ENCODE data around the gene RARRES1. TPM values are rescaled to one million over a fixed set of nuclear protein-coding genes. Genes with fewer than 3 reads are reported as not detected.
A peak's percentile ranks its signal among the peaks of the same experiment; 100 is the strongest.

Gene RARRES1
- total RNA-seq, 1 experiment from 2014 or later = 0.73 TPM

DNA sequence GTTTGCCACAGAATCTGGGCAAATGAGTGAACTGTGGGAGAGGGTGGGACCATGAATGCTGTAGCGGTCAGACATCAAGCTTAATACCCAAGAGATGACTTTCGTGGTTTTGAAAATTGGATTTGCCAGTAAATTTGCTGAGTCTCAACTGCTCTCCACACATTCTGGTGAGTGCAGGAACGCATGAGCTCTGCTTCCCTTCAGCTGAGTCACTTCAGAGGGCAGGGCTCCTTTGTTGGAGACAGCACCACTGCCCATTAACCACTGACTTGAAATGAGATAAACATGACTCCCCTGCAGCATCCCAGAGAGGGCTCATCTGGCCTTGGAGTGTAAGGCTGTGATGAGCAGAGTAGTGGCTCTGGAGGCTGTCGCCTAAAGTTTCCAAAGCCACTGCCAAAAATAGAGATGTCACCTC, 22.6 kb downstream of the RARRES1 start:
- H3K4me3 ChIP-seq (ENCODE audit: low read length) = no peak overlapping the region
- H4K20me1 ChIP-seq (ENCODE audit: low read length) = no peaks in the 10 kb centered on the region
- ATAC-seq = peak; percentile 90
- intact Hi-C loops (cut with micrococcal nuclease) = no loop called here
- H3F3A ChIP-seq (ENCODE audit: low read length, unreplicated experiment) = no peaks in the 10 kb centered on the region
- H3K79me2 ChIP-seq (ENCODE audit: low read length) = peaks cover 20% of the 10 kb centered on the region
- peaks cover 61% of the 10 kb centered on the region for H3K4me1 ChIP-seq (ENCODE audit: insufficient read depth, low read length)
- BruUV-seq (replicated peaks) = no TSS peak
- no peaks in the 10 kb centered on the region for H3K9me2 ChIP-seq (replicated peaks; ENCODE audit: low read length)
- DNase-seq = peak; percentile 85
- ChIA-PET CTCF (interaction anchor here (1.0 kb wide), 1 partner anchor 13 kb away, joined by 5 read pairs; no protein-coding TSS in a partner anchor), POLR2A (ENCODE audit: unreplicated experiment) (interaction anchor here (0.6 kb wide), 1 partner anchor 13 kb away, joined by 3 read pairs; no protein-coding TSS in a partner anchor)
- no peak overlapping the region for H2AFZ ChIP-seq (ENCODE audit: low read length)
- no peaks in the 10 kb centered on the region for H3K9me3 ChIP-seq (ENCODE audit: low read length)
- H3K27me3 ChIP-seq (ENCODE audit: low read length) = no peaks in the 10 kb centered on the region
- H3K36me3 ChIP-seq (ENCODE audit: low read depth, low read length) = peaks cover 9% of the 10 kb centered on the region; the same call in 1 of the 2 replicates
- no peak overlapping the region for H3K4me2 ChIP-seq (ENCODE audit: low read length)
- peak overlapping the region; percentile 83 for H3K27ac ChIP-seq (ENCODE audit: low read length)
- no peak for TF ChIP-seq EZH2phosphoT487 (IDR thresholded peaks at IDR 0.05; ENCODE audit: borderline replicate concordance, low read length)
- TF ChIP-seq EZH2 (IDR thresholded peaks at IDR 0.05; ENCODE audit: low read length, unreplicated experiment) = no peak
- TF ChIP-seq, protein P1, sequence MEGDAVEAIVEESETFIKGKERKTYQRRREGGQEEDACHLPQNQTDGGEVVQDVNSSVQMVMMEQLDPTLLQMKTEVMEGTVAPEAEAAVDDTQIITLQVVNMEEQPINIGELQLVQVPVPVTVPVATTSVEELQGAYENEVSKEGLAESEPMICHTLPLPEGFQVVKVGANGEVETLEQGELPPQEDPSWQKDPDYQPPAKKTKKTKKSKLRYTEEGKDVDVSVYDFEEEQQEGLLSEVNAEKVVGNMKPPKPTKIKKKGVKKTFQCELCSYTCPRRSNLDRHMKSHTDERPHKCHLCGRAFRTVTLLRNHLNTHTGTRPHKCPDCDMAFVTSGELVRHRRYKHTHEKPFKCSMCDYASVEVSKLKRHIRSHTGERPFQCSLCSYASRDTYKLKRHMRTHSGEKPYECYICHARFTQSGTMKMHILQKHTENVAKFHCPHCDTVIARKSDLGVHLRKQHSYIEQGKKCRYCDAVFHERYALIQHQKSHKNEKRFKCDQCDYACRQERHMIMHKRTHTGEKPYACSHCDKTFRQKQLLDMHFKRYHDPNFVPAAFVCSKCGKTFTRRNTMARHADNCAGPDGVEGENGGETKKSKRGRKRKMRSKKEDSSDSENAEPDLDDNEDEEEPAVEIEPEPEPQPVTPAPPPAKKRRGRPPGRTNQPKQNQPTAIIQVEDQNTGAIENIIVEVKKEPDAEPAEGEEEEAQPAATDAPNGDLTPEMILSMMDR (conservative IDR thresholded peaks at IDR 0.05; ENCODE audit: low read depth, low read length) = no peak
- H3K9ac ChIP-seq (ENCODE audit: low read length) = peak overlapping the region; percentile 30

DNA sequence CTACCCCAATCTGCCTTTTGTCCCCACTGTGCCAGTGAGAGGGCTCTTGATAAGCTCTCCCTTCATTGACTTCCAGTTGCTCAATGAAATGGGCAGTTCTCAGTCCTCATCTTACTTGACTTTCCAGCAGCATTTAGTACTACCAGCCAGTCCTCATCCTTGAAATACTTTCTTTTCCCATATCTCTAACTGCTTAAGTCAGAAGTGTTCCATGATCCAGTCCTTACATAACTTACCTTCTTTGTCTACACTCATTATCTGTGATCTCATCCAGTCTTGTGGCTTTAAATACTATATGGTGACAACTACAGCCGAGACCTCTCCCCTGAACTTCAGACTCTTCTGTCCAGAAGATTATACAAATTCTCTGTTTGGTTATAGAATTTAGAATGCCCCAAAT, 28.7 kb downstream of the RARRES1 start:
- no peak overlapping the region; the same call in 1 of the 2 replicates for H3K4me3 ChIP-seq (ENCODE audit: low read length)
- ChIA-PET POLR2A (ENCODE audit: unreplicated experiment) (interaction anchor here (0.5 to 0.6 kb wide), 2 partner anchors 15 to 20 kb away, joined by 3 read pairs; no protein-coding TSS in a partner anchor), CTCF (no interaction called here)
- peaks cover 11% of the 10 kb centered on the region for H3F3A ChIP-seq (ENCODE audit: low read length, unreplicated experiment)
- H3K9me3 ChIP-seq (ENCODE audit: low read length) = no peaks in the 10 kb centered on the region
- ATAC-seq = no peak
- peaks cover 31% of the 10 kb centered on the region for H3K79me2 ChIP-seq (ENCODE audit: low read length)
- peaks cover 69% of the 10 kb centered on the region for H3K4me1 ChIP-seq (ENCODE audit: insufficient read depth, low read length)
- intact Hi-C loops (cut with micrococcal nuclease) = no loop called here
- BruUV-seq (replicated peaks) = no TSS peak
- H3K4me2 ChIP-seq (ENCODE audit: low read length) = peak overlapping the region; percentile 26
- no peaks in the 10 kb centered on the region for H4K20me1 ChIP-seq (ENCODE audit: low read length)
- no peaks in the 10 kb centered on the region for H3K27me3 ChIP-seq (ENCODE audit: low read length)
- H2AFZ ChIP-seq (ENCODE audit: low read length) = no peak overlapping the region
- peaks cover 5% of the 10 kb centered on the region; the same call in 1 of the 2 replicates for H3K36me3 ChIP-seq (ENCODE audit: low read depth, low read length)
- DNase-seq = no peak
- H3K9me2 ChIP-seq (replicated peaks; ENCODE audit: low read length) = no peaks in the 10 kb centered on the region
- H3K27ac ChIP-seq (ENCODE audit: low read length) = peak overlapping the region; percentile 96
- H3K9ac ChIP-seq (ENCODE audit: low read length) = peak overlapping the region; percentile 77
- no peak for TF ChIP-seq EZH2phosphoT487 (IDR thresholded peaks at IDR 0.05; ENCODE audit: borderline replicate concordance, low read length)
- TF ChIP-seq, protein P1 (conservative IDR thresholded peaks at IDR 0.05; ENCODE audit: low read depth, low read length) = no peak
- no peak for TF ChIP-seq EZH2 (IDR thresholded peaks at IDR 0.05; ENCODE audit: low read length, unreplicated experiment)

DNA sequence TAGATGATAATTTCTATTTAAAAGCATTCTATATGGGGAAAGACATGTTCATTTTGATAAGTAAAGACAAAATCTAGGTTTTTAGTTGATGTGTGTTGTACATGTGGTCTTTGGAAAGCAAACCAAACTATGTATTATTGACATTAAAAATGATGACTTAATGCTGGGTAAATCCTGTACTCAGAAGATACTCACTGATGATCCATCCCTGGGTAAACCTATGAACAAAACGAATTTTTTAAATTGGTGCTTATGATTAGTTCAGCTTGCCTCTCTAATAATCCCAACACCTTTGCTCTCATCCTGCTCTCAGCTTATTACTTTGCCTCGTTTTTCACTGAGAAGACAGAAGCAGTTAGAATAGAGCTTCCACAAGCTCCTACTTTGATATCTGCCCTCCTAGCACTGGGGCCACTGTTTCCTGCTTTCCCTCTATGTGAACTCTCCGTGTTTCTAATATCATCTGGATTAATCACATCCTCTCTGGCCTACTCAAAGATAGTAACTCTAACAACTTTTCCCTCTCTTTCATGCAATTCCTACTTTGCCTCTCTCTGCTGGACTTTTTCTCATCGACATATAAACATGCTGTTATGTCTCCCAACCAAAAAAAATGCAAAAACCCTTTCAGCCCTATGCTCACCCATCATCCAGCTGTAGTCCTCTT, 29.3 kb downstream of the RARRES1 start:
- peak overlapping the region; percentile 77 for H3K9ac ChIP-seq (ENCODE audit: low read length)
- no peak overlapping the region for H2AFZ ChIP-seq (ENCODE audit: low read length)
- ChIA-PET POLR2A (ENCODE audit: unreplicated experiment) (interaction anchor here (0.5 to 0.6 kb wide), 2 partner anchors 16 to 20 kb away, joined by 3 read pairs; no protein-coding TSS in a partner anchor), CTCF (no interaction called here)
- intact Hi-C loops (cut with micrococcal nuclease) = no loop called here
- peak overlapping the region; percentile 26 for H3K4me2 ChIP-seq (ENCODE audit: low read length)
- H3K4me1 ChIP-seq (ENCODE audit: insufficient read depth, low read length) = peaks cover 69% of the 10 kb centered on the region
- no peak overlapping the region; the same call in 1 of the 2 replicates for H3K4me3 ChIP-seq (ENCODE audit: low read length)
- peaks cover 31% of the 10 kb centered on the region for H3K79me2 ChIP-seq (ENCODE audit: low read length)
- peak; percentile 53 for ATAC-seq
- no peaks in the 10 kb centered on the region for H3K27me3 ChIP-seq (ENCODE audit: low read length)
- no peak for TF ChIP-seq EZH2phosphoT487 (IDR thresholded peaks at IDR 0.05; ENCODE audit: borderline replicate concordance, low read length)
- TF ChIP-seq, protein P1 (conservative IDR thresholded peaks at IDR 0.05; ENCODE audit: low read depth, low read length) = no peak
- TF ChIP-seq EZH2 (IDR thresholded peaks at IDR 0.05; ENCODE audit: low read length, unreplicated experiment) = no peak
- H3K27ac ChIP-seq (ENCODE audit: low read length) = peak overlapping the region; percentile 96
- BruUV-seq (replicated peaks) = no TSS peak
- H3K36me3 ChIP-seq (ENCODE audit: low read depth, low read length) = peaks cover under 1% of the 10 kb centered on the region; the same call in 1 of the 2 replicates
- peak; percentile 64 for DNase-seq
- H4K20me1 ChIP-seq (ENCODE audit: low read length) = no peaks in the 10 kb centered on the region
- no peaks in the 10 kb centered on the region for H3K9me3 ChIP-seq (ENCODE audit: low read length)
- no peaks in the 10 kb centered on the region for H3K9me2 ChIP-seq (replicated peaks; ENCODE audit: low read length)
- H3F3A ChIP-seq (ENCODE audit: low read length, unreplicated experiment) = peaks cover 11% of the 10 kb centered on the region

Measured in PC-3 (cell line).